ENCODE measurements around the gene SCN10A. TPM values are rescaled to one million over a fixed set of nuclear protein-coding genes. Genes with fewer than 3 reads are reported as not detected.

SCN10A gene
- total RNA-seq, 1 donor from 2014 or later: not detected

- no peak for DNase-seq (ENCODE audit: extremely low spot score, unreplicated experiment)
- no peaks in the 10 kb centered on the region for H3K27me3 Mint-ChIP-seq (ENCODE audit: unreplicated experiment)
- no peak for TF ChIP-seq CTCF (IDR thresholded peaks at IDR 0.05)
- H3K27ac Mint-ChIP-seq (ENCODE audit: unreplicated experiment): no peak overlapping the region
- H3K36me3 Mint-ChIP-seq (ENCODE audit: unreplicated experiment): no peaks in the 10 kb centered on the region
- no peaks in the 10 kb centered on the region for H3K4me1 Mint-ChIP-seq (ENCODE audit: unreplicated experiment)
- no peak overlapping the region for H3K4me3 Mint-ChIP-seq (ENCODE audit: unreplicated experiment)
- H3K9me3 Mint-ChIP-seq (ENCODE audit: unreplicated experiment): no peaks in the 10 kb centered on the region
These were observed 128.7 kb downstream of the SCN10A start for GRCh38 chr3:38687321-38687720.

- Mint-ChIP-seq H3K4me3 (ENCODE audit: unreplicated experiment) (no peak overlapping the region), H3K27ac (ENCODE audit: unreplicated experiment) (no peak overlapping the region), H3K4me1 (ENCODE audit: unreplicated experiment) (no peaks in the 10 kb centered on the region), H3K36me3 (ENCODE audit: unreplicated experiment) (no peaks in the 10 kb centered on the region), H3K9me3 (ENCODE audit: unreplicated experiment) (no peaks in the 10 kb centered on the region), H3K27me3 (ENCODE audit: unreplicated experiment) (no peaks in the 10 kb centered on the region)
- TF ChIP-seq CTCF (IDR thresholded peaks at IDR 0.05): no peak
- DNase-seq (ENCODE audit: extremely low spot score, unreplicated experiment): no peak
These were observed 131.5 kb downstream of the SCN10A start for GRCh38 chr3:38684546-38684945.

- no peak for DNase-seq (ENCODE audit: extremely low spot score, unreplicated experiment)
- Mint-ChIP-seq H3K4me3 (ENCODE audit: unreplicated experiment) (no peak overlapping the region), H3K4me1 (ENCODE audit: unreplicated experiment) (no peaks in the 10 kb centered on the region), H3K9me3 (ENCODE audit: unreplicated experiment) (no peaks in the 10 kb centered on the region), H3K36me3 (ENCODE audit: unreplicated experiment) (no peaks in the 10 kb centered on the region), H3K27ac (ENCODE audit: unreplicated experiment) (no peak overlapping the region), H3K27me3 (ENCODE audit: unreplicated experiment) (peaks cover 24% of the 10 kb centered on the region)
- TF ChIP-seq CTCF (IDR thresholded peaks at IDR 0.05): no peak
These were observed 146.3 kb downstream of the SCN10A start for GRCh38 chr3:38669668-38670067.

- DNase-seq (ENCODE audit: extremely low spot score, unreplicated experiment): no peak
- Mint-ChIP-seq H3K4me3 (ENCODE audit: unreplicated experiment) (no peak overlapping the region), H3K27me3 (ENCODE audit: unreplicated experiment) (peaks cover 19% of the 10 kb centered on the region), H3K9me3 (ENCODE audit: unreplicated experiment) (peaks cover 16% of the 10 kb centered on the region), H3K27ac (ENCODE audit: unreplicated experiment) (no peak overlapping the region), H3K4me1 (ENCODE audit: unreplicated experiment) (no peaks in the 10 kb centered on the region), H3K36me3 (ENCODE audit: unreplicated experiment) (no peaks in the 10 kb centered on the region)
- peak; percentile 15 for TF ChIP-seq CTCF (IDR thresholded peaks at IDR 0.05)
These were observed 153.5 kb downstream of the SCN10A start for GRCh38 chr3:38662544-38662943.

GRCh38 chr3:38658841-38659240 lies 157.2 kb downstream of the SCN10A start:
- Mint-ChIP-seq H3K4me1 (ENCODE audit: unreplicated experiment) (no peaks in the 10 kb centered on the region), H3K9me3 (ENCODE audit: unreplicated experiment) (peaks cover 14% of the 10 kb centered on the region), H3K27me3 (ENCODE audit: unreplicated experiment) (peaks cover 30% of the 10 kb centered on the region), H3K4me3 (ENCODE audit: unreplicated experiment) (no peak overlapping the region), H3K27ac (ENCODE audit: unreplicated experiment) (no peak overlapping the region), H3K36me3 (ENCODE audit: unreplicated experiment) (no peaks in the 10 kb centered on the region)
- no peak for TF ChIP-seq CTCF (IDR thresholded peaks at IDR 0.05)
- no peak for DNase-seq (ENCODE audit: extremely low spot score, unreplicated experiment)
